ENCODE measurements around the gene ANK3.

Gene ANK3

DNA sequence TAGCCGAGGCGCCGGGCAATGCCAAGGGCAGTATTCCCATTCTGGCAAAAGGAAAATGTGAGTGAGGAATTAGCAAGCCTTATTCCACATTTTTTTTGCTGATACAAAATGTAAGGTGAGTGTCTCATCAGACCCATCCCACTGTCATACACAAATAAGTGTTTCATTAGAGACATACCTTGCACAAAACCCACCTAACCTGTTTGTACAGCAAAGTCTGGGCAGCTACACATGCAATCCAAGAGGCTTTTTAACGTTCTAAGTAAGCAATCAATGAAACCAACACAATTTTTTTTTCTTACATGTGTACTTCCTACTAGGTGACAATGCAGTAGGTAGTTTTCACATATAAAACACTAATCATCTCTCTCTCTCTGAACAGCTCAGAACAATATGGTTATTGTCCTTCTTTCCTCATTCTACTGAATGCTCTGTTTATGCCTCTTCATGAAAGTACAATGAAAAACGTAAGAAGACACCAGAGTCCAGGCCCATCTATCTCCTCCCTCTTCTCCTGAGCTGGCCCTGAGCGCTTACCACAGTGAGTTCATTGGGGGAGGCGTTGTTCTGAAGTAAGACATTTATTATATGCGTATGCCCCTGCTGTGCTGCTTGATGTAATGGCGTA is 217.2 kb downstream of the ANK3 start:
- DNase-seq (ENCODE audit: low spot score): no peak

DNA sequence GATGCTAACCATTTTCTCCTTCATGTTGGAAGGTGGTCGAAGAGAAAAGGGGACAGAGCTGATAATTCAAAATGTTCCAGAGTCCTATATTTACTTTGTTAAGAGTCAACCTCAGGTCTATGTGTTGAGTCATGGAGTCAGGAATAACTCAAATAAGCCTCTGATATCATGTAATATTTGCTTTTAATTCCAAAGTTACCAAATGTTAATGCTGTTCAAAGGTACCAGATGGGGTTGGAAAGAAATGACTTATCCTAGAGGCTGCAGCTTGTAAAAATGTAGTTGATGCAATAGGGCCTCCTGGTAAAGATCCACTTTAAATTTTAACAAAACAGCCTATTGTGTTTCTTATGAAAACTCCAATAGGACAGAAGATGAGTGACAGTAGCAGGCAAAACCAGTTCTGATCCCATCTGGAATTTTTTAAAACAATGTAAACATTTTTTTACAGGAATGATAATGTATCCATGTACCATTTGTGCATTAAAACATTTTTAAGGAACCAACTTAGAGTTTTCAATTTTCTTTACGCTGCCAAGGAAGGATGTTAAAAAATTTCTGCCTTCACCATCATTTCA is 218.2 kb downstream of the ANK3 start:
- DNase-seq (ENCODE audit: low spot score): no peak

DNA sequence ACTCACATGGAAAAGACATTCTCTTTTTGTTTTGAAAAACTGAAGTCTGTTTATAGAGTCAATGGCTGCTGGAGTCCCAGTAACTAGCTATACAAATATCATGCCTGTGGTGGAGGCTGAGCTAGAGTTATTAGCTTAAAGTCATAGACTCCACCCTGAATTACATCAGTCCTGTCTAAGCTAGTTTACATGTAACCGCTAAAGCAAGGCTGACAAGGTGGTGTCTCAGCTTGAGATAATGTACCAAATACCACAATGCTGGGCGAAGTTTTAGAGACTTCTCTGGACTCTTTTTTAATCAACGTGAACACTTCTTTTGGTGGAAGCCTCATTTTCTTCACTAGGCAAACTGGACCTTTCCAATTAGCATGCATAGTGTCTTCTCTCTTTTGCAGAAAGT is 219.4 kb downstream of the ANK3 start:
- DNase-seq (ENCODE audit: low spot score): no peak

DNA sequence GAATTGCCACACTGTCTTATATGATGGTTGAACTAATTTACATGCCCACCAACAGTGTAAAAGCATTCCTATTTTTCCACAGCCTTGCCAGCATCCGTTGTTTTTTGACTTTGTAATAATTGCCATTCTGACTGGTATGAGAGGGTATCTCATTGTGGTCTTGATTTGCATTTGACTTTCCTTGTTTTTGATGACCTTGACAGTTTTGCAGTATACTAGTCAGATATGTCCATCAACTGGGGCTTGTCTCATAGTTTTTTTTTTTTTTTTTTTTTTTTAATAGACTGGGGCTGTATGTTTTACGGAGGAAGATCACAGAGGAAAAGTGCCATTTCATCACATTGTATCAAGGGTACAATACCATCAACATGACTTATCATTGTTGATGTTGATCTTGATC is 220.6 kb downstream of the ANK3 start:
- no peak for DNase-seq (ENCODE audit: low spot score)

DNA sequence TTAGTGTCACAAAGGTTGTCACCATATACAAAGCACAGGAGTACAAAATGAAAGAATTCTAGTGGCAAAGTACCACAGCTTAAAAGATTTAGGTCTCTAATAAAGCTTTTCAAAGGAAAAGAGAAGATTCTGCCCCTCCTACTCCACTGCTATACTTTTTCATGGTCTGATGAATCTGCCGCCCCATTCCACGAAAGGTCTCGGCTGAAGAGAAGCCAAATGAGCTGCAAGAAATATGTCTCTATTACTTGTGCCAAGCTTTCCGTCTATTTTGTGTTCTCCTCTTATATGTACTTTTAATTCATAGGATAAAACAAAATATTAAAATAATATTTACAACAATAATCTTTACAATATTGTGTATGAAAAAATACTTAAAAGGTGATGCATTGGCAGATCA is 222.6 kb downstream of the ANK3 start:
- DNase-seq (ENCODE audit: low spot score): no peak

DNA sequence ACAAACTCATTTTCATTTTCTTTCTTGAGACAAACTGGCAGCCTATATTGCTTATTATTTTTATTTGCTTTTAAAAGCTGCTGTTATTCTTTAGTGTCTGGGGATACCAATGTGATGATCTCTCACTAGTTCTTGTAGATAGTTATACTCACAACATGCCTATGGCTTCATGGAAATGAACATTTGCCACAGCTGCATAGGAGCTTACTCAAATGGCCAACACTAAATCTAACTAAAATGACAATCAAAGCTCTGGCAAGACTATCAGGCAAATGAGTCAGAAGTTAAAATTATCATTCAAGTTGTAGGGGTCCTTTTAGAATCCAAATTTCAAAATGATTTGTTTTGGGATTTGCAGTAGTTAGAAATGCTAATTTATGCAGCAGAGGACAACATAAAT is 225.9 kb downstream of the ANK3 start:
- DNase-seq (ENCODE audit: low spot score): no peak

DNA sequence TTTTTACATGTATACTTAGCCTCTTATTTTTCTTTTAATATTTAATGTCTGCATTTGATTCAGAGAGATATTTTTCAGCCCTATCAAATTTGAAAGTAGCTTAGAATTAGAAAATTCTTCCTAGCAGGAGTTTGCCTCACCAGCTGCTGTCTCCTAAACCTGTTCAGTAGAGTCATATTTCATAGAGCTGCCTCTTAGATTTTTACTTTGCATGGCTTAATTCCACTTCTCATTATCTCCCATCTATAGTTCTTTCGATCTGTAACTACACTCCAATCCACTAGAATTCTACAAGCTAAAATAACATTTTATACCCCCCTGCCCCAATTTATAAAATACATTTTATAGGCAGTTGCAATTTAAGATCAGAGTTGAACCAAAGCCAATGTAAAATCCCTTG is 227.0 kb downstream of the ANK3 start:
- no peak for DNase-seq (ENCODE audit: low spot score)

DNA sequence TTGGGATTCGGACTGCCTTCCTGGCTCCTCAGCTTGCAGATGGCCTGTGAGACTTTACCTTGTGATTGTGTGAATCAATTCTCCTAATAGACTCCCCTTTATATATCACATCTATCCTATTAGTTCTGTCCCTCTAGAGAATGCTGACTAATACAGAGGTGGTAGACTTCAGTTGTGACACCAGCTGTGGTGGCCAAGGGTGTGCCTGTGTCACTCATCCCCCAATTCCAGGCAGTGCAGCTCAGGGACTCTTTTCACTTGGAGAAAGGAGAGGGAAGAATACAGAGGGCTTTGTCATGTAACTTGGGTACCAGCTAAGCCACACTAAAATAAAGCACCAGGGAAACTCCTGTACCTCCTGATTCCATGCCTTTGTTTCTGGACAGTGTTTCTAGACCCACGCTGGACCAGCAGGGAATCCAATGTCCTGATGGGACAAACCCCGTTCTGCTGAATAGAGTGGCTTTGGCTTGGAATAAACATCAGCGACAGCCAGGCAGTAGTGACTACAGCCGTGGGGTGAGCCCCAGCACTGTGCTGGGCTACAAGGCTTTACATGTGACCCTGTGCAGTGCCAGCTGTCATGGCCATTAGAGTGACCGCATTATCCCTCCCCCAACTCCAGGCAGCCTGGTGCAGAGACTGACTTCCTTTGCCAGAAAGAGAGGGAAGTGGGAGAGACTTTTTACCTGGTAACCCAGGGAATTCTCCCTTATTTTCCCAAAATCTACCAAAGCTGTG is 233.6 kb downstream of the ANK3 start:
- no peak for DNase-seq (ENCODE audit: low spot score)

DNA sequence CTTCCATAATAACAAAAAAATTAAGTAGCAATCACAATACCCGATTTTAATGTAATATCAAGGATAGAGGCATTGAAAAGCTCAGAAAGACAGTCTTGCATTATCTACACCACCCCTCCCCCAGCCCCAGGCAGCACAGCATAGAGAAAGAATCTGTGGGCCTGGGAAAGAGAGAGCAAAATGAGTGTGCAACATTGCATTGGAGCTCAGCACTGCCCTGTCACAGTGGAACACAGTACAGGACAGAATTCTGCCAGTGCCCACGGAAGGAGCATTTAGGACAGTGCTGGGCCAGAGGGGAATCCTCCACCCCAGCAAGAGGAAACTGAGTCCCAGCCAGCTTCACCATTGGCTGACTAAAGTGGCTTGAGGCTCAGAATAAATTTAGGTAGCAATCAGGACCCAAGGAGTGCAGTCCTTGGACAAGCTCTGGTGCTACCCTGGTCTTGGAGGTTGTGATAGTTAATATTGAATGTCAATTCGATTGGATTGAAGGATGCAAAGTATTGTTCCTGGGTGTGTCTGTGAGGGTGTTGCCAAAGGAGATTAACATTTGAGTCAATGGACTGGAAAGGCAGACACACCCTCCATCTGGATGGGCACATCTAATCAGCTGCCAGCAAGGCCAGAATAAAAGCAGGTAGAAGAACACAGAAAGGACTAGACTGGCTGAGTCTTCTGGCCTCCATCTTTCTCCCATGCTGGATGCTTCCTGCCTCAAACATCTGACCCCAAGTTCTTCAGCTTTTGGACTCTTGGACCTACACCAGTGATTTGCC is 234.4 kb downstream of the ANK3 start:
- no peak for DNase-seq (ENCODE audit: low spot score)

DNA sequence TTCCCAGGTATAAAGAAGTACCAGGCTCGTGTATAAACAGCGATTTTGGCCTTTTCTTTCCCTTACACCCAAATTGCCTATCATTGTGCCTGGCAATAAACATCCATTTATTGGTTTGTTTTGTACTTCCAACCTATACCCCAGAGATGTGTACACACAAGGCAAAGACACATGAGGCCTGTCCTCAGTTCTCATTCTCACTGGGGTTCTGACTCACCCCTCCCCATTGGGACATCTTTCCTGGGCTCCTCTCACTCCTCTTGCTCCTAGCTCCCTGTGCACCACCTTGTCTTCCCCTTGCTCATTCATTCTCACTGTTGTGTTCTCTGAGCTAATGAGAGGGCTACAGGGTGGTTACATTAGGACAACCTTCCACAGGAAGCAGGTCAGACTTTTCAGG is 240.7 kb downstream of the ANK3 start:
- DNase-seq (ENCODE audit: low spot score): no peak

DNA sequence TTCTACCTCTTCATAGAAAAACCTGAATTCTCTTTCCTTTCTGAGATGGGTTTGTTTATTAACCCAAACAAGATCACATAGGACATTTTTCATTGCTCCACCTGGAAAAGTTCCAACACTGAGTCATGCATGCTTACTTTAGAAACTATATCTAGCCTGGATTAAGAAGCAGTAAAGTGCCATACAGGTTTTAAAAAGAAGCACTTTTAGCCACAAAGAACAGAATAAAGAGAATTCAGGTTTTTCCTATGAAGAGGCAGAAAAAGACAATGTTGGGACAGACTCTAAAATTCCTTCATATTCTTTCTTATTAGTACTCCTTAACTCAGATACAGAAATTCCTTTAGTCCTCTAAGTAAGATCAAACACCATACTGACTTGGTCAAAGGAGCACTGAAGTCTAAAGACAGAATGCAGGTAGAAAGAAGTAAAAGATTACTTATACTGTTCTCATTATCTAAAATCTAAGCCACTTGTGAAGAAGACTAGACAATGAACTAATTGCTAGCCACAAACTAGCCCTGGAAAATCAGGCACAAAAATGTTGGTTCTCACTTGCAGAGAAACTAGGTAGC is 241.3 kb downstream of the ANK3 start:
- no peak for DNase-seq (ENCODE audit: low spot score)

DNA sequence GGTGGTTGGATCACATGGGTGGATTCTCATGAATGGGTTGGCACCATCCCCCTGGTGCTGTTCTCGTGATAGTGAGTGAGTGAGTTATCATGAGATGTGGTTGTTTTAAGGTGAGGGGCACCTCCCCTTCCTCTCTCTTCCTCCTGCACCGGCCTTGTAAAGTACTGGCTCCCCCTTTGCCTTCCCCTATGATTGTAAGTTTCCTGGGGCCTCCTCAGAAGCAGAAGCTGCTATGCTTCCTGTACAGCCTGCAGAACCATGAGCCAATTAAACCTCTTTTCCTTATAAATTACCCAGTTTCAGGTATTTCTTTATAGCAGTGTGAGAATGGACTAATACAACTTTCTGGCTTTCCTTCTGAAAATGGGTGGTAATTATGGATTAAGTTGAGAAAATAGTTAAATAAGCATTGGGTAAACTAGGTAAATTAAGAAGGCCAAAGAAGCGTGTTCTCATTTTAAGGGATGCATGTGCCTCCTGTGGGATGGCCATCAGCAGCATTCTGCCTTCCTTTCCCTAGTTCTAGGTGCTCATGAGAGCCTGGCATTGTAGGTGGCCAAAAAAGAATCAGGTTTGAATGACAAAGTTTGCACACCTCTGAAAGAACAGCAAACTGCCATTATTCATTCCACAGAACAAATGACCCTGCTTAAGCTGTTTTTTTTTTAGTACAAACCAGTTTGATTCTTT is 242.0 kb downstream of the ANK3 start:
- DNase-seq (ENCODE audit: low spot score): no peak

DNA sequence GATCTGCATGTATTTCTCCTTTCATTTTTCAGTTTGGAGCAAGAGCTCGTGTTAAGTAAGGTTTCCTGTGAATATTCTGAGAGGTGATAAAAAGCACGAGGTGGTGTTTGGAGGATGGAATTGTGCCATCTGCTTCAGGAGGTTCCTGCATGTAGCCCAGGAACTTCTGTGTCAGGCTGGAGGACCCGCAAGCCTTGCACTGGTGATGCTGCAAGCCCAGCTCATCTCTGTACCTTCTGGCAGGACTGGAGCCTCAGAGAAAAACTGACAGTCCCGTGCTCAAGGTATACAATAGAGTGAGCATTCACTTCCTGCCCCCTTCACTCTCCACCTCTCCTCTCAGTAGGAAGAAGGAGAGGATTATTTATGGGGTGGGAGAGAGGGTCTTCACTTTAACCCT is 242.7 kb downstream of the ANK3 start:
- DNase-seq (ENCODE audit: low spot score): no peak

DNA sequence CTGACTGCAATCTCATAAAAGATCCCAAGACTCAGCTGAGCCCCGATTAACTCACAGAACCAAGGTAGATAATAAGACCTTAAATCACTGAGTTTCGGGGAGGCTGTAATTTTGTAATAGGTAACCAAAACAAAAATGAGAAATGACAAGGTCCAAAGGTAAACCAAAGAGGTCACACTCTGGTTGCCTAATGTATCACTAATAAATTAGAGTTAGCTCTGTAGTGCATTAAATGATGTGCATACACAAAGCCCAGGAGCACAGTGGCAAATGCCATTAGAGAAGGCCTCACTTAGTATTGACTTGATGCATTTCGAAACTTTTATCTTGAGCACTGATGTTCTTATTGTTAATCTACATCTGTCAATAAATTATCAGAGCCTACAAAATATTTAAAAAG is 245.6 kb downstream of the ANK3 start:
- no peak for DNase-seq (ENCODE audit: low spot score)

DNA sequence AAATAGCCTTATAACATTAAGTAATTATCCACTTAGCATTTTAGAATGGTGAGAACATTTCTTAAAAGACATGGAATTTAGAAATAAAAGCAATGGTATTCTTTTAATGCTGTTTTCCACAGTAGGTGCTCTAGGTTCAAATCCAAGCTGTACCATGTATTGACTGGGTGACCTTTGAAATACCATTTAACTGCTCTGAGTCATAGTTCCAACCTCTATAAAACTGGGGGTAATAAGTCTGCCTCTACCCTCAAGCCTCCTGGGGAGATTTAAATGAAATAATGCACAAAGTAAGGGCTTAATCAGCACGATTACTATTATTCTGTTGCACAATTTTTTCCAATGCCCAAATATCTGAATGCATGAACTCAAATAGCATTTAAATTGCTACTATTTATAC is 246.9 kb downstream of the ANK3 start:
- DNase-seq (ENCODE audit: low spot score): no peak

DNA sequence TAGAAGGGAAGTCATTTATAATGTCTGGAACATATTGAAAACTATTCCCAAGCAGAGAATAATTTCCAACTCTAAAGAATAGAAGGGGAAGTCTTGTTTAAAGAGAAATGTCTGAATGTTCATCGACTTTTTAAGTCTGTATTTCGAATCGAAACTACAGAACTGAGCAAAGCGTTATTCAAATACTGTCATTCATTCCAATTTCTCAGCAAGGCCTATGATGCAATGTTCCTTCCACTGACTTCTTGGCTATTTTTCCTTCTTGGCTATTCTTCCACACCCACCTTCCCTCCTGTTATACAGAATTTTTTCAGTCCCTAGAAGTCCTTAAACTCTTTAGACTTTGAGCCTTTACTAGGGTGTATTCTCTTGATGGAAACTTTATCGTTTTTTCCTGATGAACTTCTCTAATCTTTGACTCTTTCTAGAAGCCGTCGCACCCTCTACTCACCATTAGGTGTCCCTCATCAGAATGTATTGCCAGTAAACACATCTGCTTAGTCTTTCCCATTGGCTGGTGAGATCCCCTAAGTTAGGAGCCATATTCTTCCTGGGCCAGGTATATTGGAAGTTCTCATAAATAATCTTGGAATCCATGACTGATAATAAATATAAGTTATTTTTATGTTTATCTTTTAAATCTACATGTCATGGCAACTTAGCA is 247.6 kb downstream of the ANK3 start:
- DNase-seq (ENCODE audit: low spot score): no peak

DNA sequence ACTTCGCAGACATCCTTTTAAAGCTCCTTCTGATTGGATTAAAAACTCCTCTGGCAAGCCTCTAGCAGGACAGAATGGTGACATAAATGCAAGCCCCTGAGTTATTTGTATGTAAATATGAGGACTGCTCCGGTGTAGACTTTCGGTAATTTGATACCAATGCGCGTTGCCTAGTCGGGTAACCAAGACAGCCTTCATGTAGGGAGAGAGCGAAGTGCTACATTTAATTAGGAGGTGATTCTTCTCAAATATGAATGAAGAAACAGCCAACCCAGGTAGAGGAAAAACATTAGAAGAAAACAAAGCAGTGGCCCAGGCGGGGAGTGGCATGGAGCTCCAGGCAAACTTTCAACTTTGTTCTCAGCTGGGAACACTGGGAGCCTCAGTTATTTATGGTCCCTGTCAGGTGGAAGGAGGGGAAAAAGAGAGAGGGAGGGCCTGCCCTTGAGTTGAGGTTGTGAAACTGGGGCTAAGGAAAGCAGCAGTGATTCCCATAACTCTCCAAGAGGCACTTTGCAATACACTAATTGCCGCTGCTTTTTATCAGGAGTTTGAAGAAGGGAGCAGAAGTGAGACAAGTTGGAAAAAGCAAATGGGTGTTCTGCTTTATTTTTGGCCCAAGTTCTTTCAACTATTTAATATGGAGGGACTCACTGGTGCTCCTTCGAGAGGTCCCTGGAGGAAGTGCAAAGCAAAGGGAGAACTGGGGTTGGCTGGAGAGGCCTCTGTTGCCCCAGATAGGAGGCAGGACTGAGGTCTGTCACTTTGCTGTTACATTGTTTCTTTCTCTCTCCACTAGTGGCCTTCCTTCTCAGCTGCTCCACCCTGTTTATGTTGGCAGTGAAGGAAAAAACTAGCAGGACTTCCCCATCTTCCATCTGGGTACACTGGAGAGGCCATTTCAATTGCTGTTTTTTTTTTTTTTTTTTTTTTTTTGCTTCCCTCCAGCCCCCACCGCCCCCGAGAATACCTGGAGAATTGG is 248.7 kb downstream of the ANK3 start:
- DNase-seq (ENCODE audit: low spot score): no peak

DNA sequence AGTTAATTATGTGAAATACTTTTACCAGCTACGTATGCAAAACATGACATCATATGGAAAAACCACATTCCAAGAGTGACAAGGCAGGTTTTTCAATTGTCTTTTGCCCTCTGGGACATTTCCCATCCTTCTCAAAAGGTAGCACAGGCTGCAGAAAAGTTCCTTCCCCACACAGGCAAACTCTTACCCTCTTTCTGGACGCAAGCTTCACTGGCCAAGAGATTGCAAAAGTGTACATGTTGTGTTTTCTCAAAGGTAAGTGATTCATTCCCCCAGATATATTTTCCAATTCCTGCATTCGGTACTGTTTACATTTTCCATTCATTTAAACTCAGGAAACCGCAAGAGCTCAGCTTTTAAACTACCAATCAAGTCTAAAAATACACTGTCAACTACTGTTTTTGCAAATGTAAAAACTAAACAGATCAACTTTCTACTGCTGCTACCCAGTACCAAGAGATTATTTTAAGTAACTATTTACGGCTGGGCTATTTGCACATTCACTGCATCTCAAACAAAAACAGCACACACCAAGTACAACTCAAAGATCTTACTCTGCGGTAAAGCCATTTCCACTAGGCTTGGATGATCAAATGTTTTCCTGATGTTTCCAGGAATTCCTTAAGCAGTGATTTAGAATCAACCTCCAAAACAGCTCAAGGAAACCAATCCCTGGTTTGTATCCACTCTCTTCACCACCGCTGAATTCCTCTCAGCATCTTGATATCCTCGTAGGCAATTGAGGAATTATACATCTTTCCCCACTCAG is 249.7 kb downstream of the ANK3 start:
- no peak for DNase-seq (ENCODE audit: low spot score)

DNA sequence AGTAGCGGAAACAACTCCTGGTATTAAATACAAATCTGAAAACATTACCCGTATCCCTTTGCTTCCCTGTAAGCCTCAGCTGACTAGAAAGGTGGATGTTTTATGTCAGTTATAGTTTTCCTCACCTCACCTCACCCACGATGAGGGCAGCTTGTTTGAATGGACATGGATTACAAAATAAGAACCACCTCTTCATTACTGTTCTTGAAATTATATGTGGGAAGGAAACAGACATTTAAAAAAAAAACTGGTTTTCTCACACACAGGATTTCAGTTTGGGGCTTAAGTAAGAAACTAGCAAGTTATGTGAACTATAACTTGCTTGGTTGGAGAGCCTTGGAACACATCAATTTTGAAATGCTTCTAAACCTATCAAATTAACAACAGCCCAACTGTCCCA is 250.4 kb downstream of the ANK3 start:
- DNase-seq (ENCODE audit: low spot score): no peak

Measured in CD4-positive, alpha-beta T cell treated with Interleukin-2 at 100 ng/mL for 4 hours (primary cell).